NK-92 treated with Interleukin-12 subunit alpha and Interleukin-12 subunit beta, amount 100 ng/mL, for 24 hours (cell line): Measurements from ENCODE around the gene RTCA.
"Not testable (repeated sequence)": the region's sequence is repeated elsewhere in the genome, so short reads cannot be mapped to it uniquely, and the experiment has no call there.

Experiments
- DNase-seq: peaks from one replicate; lab custom pipeline; 2025; lab: John Stamatoyannopoulos, UW

Gene RTCA

DNA sequence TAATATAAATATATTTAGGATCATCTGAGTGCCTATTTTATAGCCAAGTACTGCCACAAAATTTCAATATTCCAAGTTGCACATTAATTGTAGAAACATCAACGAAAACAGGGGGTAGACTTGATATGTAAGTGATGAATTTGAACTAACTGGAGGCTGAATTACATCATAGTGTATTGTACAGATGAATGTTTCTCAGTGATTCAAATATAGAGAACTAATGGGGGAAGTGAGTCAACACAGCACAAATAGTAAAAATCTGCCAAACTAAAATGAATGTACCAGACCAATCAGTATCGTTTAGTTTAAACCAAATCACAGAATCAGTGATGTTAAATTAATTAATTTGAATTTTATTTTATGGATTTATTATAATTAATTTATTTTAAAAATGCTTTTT, 42.8 kb downstream of the RTCA start:
- no peak for DNase-seq

GRCh38 chr1:100309863-100310262, 43.8 kb downstream of the RTCA start:
- no peak for DNase-seq

GRCh38 chr1:100313382-100313781, 47.4 kb downstream of the RTCA start:
- DNase-seq: no peak

DNA sequence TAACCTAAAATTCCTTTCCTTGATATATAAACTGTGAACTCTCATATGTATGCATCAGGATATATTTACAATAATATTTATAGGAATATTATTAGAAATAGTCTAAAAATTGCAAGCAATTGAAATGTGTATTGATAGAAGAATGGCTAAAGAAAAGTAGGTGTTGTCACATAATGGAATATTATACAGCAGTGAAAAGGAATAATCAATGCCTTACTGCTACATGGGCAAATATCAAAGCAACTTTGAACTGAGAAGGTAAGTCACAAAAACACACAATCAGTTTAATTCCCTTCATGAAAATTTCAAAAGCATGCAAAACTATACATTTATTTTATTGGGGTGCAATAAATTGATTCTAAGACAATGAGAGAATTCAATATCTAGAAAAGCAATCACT, 50.6 kb downstream of the RTCA start:
- no peak for DNase-seq

- DNase-seq: no peak
Measured at GRCh38 chr1:100320311-100321099, 54.5 kb downstream of the RTCA start.

GRCh38 chr1:100321100-100321493, 55.1 kb downstream of the RTCA start:
- DNase-seq: no peak

GRCh38 chr1:100321506-100321905, 55.5 kb downstream of the RTCA start:
- no peak for DNase-seq

GRCh38 chr1:100322436-100323211, 56.6 kb downstream of the RTCA start:
- no peak for DNase-seq

DNA sequence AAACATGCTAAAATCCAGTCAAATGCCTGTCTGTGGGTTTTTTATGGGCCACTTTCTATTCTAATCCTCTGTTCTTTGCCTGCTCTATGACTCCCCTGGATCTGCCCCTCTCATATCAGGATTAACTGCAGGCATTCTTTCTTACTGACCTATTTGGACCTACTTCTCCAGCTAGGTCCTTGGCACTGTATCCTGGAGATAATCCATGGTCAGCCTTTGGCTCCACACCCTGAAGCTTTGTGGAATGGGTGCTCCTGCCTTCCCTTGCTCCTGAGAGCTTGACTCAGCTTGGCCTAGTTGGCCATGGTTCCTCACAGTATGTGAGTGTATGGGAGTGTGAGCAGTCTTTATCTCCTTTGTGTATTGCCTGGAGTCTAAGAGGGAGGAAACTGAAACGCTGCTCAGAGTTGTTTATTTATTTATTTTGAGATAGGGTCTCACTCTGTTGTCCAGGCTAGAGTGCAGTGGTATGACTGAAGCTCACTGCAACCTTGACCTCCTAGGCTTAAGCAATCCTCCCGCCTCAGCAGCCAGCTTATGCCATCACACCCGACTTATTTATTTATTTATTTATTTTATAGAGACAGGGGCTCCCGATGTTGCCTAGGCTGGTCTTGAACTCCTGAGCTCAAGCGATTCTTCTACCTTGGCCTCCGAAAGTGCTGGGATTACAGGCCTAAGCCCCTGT, 57.5 kb downstream of the RTCA start:
- DNase-seq: no peak

- no peak for DNase-seq
Measured at GRCh38 chr1:100325415-100326324, 59.7 kb downstream of the RTCA start.

GRCh38 chr1:100326325-100326670, 60.3 kb downstream of the RTCA start:
- DNase-seq: not testable (repeated sequence)

DNA sequence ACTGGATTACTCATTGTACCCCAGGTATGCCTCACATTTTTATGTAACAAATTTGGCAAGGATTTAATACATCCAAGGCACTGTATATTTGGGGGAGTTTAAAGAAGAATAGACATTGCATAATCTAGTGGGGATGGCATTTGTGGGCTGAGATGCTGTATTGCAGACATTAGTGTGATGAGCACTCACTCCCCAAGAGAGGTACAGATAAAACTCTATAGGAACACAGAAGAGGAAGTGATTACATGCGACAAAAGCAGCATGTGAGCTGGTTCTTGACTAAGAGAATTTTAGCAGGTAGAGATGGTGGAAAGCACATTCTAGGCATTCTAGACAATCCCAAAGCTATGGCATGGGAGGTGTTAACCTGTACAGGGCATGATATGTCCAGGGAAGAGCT, 62.1 kb downstream of the RTCA start:
- DNase-seq: no peak

GRCh38 chr1:100331146-100331545, 65.1 kb downstream of the RTCA start:
- not testable (repeated sequence) for DNase-seq

- no peak for DNase-seq
Measured at GRCh38 chr1:100332331-100332730, 66.3 kb downstream of the RTCA start.

- DNase-seq: no peak
Measured at GRCh38 chr1:100335436-100335835, 69.4 kb downstream of the RTCA start.

DNA sequence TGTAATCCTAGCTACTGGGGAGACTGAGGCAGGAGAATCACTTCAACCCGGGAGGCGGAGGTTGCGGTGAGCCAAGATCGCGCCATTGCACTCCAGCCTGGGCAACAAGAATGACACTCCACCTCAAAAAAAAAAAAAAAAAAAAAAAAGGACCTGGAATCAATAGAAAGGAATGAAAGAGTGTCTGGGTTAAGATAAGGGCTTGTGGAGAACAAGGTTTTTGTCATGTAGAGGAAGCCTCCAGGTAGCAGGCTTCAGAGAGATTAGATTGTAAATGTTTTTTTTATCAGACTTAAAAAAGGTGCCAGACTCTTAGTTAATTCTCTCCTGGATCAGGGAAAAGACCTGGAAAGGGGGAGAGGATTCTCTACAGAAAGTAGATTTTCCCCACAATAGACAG, 71.9 kb downstream of the RTCA start:
- not testable (repeated sequence) for DNase-seq

DNA sequence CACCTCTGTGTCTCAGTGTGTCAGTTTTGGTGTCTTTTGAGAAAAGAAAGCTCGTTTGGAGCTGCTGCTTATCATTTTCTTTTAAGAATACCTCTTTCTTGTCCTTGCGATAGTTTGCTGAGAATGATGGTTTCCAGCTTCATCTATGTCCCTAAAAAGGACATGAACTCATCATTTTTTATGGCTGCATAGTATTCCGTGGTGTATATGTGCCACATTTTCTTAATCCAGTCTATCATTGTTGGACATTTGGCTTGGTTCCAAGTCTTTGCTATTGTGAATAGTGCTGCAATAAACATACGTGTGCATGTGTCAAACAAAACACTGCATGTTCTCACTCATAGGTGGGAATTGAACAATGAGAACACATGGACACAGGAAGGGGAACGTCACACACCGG, 73.7 kb downstream of the RTCA start:
- DNase-seq: not testable (repeated sequence)

- no peak for DNase-seq
Measured at GRCh38 chr1:100340494-100340893, 74.5 kb downstream of the RTCA start.

- no peak for DNase-seq
Measured at GRCh38 chr1:100342348-100342747, 76.3 kb downstream of the RTCA start.
